OCI-LY1 (cell line): ENCODE results near the gene MAP2K2.

Experiments
- EZH2 ChIP-seq: fragments of 200-600 bp; sonication (generic), shearing (Covaris generic); IDR thresholded peaks from 2 replicates; pipeline ENCODE4 v1.8.0; 2017; ENCODE audit warnings: borderline replicate concordance, mixed run types, mild to moderate bottlenecking, antibody characterized with exemption, low read length, moderate library complexity, mixed read lengths
- TF ChIP-seq, protein P1 (sequence below): fragments of 200-600 bp; sonication (generic), shearing (Covaris generic); IDR thresholded peaks from 2 replicates; pipeline ENCODE4 v1.5.1; 2017; ENCODE audit warnings: mild to moderate bottlenecking, antibody characterized with exemption, low read length, moderate library complexity, mixed read lengths

DNA sequence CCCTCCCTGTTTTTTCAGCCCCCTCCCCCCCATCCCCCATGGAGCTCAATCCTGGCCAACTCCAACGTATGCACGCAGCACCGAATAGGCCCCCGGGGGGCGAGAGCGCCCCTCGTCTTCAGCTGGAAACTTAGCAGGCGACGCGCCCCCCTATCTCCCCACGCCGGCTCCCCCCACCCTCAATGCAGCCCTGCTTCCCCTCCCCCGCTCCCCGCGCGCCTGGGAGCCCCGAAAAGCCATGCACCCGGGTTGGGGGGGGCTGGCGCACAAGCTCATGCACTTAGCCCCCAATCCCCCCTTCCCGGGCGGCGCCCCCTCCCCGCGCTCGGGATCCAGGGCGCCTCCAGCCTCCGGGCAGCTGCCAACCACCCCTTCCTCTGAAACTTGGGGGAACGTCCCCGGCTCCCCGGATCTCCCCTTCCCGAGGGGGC, 57.7 kb downstream of the MAP2K2 start:
- TF ChIP-seq, protein P1, sequence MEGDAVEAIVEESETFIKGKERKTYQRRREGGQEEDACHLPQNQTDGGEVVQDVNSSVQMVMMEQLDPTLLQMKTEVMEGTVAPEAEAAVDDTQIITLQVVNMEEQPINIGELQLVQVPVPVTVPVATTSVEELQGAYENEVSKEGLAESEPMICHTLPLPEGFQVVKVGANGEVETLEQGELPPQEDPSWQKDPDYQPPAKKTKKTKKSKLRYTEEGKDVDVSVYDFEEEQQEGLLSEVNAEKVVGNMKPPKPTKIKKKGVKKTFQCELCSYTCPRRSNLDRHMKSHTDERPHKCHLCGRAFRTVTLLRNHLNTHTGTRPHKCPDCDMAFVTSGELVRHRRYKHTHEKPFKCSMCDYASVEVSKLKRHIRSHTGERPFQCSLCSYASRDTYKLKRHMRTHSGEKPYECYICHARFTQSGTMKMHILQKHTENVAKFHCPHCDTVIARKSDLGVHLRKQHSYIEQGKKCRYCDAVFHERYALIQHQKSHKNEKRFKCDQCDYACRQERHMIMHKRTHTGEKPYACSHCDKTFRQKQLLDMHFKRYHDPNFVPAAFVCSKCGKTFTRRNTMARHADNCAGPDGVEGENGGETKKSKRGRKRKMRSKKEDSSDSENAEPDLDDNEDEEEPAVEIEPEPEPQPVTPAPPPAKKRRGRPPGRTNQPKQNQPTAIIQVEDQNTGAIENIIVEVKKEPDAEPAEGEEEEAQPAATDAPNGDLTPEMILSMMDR, result no peak
- no peak for TF ChIP-seq EZH2
